ENCODE measurements around the gene LCP2.

DNA sequence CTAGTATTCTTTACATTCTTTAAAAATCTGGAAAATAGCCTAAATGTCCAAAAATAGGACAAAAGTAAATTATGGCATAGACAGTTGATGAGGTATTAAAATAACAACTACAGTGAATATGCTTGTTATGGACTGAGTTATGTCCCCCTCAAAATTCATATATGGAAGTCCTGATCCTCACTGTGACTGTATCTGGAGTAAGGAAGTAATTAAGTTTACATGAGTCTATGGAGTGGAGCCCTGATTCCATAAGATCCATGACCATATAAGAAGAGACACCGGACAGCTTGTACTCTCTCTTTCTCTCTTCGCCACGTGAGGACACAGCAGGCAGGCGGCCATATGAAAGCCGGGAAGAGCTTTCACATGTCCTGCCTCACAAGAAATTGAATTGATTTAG, 93.4 kb downstream of the LCP2 start:
- TF ChIP-seq EP300 (IDR thresholded peaks at IDR 0.05) (no peak), CTCF (IDR thresholded peaks at IDR 0.05) (no peak), POLR2AphosphoS5 (IDR thresholded peaks at IDR 0.05) (no peak), POLR2A (IDR thresholded peaks at IDR 0.05) (no peak)
